SU-DHL-6 (cell line): ENCODE measurements around the gene TPST2.

Experiments
- CTCF ChIP-seq: fragments of 200-600 bp; sonication (generic); IDR thresholded peaks from one replicate; pipeline ENCODE4 v1.5.1; 2017; ENCODE audit warnings: antibody characterized with exemption, mild to moderate bottlenecking, low read length, moderate library complexity; ENCODE audit not compliant: insufficient read depth, poor library complexity, severe bottlenecking
- EZH2phosphoT487 ChIP-seq: fragments of 200-600 bp; sonication (generic), shearing (Covaris generic); conservative IDR thresholded peaks from 2 replicates; pipeline ENCODE4 v1.6.1; 2018; ENCODE audit warnings: mild to moderate bottlenecking, antibody characterized with exemption, low read length, moderate library complexity, mixed read lengths

DNA sequence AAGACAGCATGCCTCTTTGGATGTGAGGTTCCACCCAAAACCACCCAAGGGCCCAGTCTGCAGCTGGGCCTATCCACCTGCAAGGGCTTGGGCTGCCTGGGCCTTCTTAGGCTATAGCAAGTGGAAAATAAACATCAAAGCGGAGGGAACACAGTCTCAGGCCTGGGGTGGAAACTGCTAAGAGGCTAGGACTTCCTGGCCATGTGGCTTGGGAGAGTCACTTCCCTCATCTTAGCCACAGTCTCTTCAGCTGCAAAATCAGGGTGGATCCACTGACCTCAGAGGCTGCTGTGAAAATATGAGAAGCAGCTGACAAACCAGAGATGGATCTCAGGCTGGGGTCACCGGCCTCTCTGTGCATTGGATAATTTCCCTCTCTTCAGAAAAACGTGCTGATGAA lies 47.1 kb downstream of the TPST2 start:
- TF ChIP-seq CTCF (no peak), EZH2phosphoT487 (no peak)
